ENCODE results near the gene LAMA2.

The LAMA2 gene

DNA sequence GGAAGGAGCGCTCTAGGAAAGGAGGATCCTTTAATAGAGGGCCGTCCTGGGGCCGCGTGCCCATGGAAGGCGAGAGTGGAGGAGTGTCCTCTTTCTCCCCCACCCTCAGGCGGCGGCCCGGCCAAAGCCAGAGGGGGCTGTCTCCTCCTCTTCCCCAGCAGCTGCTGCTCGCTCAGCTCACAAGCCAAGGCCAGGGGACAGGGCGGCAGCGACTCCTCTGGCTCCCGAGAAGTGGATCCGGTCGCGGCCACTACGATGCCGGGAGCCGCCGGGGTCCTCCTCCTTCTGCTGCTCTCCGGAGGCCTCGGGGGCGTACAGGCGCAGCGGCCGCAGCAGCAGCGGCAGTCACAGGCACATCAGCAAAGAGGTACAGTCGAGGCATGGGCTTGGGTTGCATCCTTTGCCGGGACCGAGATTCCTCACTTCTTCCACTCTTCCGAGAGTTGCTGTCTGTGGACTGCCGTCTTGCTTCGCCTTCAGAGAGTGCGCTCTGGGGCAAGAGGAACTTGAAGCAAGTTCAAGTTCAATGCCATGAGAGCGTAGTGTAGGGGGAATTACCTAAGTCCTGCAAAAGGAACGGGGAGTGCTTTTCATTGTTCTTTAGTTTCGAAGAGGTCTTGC lies at the start of gene LAMA2:
Gene LAMA2, plus strand, starts transcription at position 148 of the 621 bp plus-strand sequence. Its CDS starts 108 bp downstream, at position 256.
- no peak for DNase-seq (ENCODE audit: low read depth)

- DNase-seq (ENCODE audit: low read depth) = no peak
Observed at GRCh38 chr6:128836761-128837160, 46.2 kb upstream of the LAMA2 start.

DNA sequence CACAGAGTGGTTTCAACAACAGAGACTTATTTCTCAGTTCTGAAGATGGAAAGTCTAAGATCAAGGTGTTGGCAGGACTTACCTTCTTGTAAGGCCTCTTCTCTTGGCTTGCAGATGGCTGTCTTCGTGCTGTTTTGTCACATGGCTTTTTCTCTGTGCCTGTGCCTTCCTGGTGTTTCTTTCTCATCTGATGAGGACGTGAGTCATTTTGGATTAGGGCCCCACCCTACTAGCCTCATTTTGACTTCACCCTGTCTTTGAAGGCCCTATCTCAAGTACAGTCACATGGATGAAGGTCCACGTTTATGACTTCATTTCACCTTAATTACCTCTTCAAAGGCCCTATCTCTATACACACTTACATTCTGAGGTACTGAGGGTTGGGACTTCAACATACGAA lies 41.4 kb upstream of the LAMA2 start:
- DNase-seq (ENCODE audit: low read depth) = no peak

DNA sequence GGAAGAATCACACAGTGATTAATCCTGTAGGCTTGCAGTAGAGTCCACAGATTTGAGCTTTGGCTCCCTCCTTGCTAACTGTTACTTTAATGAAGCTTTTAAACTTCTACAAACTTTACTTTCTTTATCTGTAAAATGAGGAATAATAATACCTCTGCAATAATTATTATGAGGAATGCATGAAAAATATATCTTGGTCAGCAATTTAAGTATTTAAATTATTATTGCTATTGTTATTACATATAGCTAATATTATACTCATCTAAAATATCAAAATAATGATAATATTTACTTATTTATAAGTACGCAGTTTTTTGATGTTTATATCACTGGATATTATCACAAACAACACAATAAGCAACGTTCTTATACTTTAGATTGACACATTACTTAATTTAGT lies 38.3 kb upstream of the LAMA2 start:
- DNase-seq (ENCODE audit: low read depth) = no peak

GRCh38 chr6:128847431-128848210 lies 35.3 kb upstream of the LAMA2 start:
- DNase-seq (ENCODE audit: low read depth) = no peak

DNA sequence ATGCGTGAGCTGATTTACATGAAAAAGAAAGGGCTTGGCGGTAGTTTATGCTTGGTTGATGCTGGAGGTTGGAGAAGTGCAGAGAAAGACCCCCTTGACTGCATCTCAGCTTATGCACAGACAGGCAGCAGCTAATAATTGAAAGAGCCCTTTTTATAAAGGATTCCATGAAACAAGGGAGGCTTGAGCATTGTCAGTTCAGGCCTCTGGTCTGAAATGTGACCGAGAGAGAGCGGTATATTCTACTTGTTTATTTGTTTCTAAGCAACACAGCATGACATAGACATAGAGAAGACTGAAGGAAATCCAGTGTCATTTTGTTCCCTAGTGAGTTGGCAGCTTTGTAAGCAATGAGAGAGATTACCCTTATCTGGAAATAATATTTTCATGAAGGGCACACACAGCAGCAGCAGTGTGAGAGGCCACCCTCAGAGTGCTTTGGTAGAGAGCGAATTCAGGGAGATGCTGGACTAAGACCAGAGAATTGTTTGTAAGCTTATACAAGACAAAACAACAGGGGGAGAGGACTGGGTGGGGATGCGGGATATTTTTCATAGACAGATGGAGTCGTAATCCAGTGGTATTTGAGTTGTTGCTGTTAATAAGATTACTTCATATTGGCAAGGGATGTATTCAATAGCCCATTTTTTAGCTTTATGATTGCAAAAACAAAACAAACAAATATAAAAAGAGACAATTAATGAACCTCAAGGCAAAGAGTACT lies 34.6 kb upstream of the LAMA2 start:
- DNase-seq (ENCODE audit: low read depth) = no peak

GRCh38 chr6:128855581-128856085 lies 27.3 kb upstream of the LAMA2 start:
- DNase-seq (ENCODE audit: low read depth) = no peak

DNA sequence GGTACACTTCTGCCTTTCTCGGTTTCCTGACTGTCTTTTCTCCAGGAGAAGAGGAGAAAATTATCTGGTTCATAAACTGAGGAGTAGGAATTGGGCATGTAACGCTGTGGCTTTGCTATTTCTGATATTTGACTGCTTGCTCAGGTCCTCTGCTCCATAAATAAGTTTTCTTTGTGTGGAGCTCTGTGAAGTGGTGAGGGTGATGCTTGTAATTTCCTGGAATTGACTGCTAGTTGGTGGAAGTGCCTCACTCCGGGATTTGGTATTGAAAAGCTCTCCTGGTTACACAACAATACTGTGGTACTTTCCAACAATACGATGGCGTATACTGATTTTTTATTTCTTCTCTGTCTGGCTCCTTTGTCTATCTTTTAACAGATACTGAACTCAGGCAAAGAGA lies 25.1 kb upstream of the LAMA2 start:
- DNase-seq (ENCODE audit: low read depth) = no peak

GRCh38 chr6:128860782-128861181 lies 22.2 kb upstream of the LAMA2 start:
- DNase-seq (ENCODE audit: low read depth) = no peak

- no peak for DNase-seq (ENCODE audit: low read depth)
Observed at GRCh38 chr6:128863983-128864382, 19.0 kb upstream of the LAMA2 start.

DNA sequence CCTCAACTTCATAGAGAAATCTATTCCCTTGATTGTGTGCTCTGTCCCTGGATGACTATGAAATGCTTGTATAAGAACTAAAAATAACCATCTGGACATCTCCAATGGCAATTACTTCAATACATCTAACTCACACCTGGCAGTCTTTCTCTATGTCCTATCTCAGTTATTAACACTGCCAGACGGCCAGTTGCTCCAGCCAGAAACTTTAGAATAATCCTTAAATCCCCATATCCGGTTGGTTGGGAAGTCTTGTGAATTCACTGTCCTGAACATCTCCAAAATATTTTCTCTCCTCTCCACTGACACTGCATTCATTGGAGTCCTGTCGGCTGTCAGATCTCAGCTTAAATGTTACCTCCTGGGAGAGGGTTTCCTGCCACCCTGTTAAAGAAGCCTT lies 12.2 kb upstream of the LAMA2 start:
- DNase-seq (ENCODE audit: low read depth) = no peak

DNA sequence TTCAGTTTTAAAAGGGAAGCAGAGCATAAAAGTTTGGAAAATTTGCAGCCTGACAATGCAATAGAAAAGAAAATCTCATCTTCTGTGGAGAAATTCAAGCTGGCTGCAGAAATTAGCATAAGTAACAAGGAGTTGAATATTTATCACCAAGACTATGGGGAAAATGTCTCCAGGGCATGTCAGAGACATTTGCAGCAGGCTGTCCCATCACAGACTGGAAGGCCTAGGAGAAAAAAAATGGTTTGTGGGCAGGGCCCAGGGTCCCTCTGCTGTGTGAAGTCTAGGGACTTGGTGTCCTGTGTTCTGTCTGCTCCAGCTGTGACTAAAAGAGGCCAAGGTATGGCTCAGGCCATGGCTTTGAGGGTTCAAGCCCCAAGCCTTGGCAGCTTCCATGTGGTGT lies 8.1 kb upstream of the LAMA2 start:
- no peak for DNase-seq (ENCODE audit: low read depth)

DNA sequence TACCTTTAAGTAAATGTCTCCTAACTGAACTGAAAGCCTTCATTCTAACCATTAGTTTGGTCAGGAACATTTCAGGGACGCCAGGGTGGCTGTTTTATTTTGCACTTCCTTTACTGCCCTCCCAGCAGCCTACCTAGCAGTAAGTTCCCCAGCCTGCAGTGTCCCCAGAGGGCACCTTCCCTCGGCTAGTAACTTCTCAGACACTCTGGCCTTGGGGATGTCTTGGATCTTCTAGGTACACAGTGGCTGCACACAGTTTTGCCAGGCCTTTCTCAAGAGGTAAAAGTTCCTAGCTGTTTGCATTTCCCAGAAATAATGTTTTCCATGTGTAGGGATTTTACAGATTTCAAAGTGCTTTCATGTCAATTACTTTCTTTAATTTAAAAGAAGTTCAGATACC lies 378 bp upstream of the LAMA2 start:
- DNase-seq (ENCODE audit: low read depth) = no peak

DNA sequence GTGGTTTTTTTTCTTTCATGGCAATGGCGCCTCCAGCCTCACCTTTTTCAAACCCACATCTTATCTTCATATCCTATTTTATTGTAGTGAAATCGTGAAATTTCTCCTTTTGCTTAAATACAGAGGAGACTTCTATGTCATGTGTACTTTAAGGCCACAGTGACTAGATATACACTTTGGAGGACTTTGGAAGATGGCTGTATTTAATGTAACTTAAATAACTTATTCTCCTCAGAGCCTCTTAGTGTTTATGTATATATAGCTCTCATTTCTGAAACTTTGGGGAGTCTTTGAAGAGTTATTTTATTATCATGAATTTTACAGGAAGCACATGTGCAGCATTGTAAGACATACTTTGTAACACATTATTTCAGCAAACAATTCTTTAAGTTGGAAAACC lies 968 bp downstream of the LAMA2 start:
- DNase-seq (ENCODE audit: low read depth) = no peak

DNA sequence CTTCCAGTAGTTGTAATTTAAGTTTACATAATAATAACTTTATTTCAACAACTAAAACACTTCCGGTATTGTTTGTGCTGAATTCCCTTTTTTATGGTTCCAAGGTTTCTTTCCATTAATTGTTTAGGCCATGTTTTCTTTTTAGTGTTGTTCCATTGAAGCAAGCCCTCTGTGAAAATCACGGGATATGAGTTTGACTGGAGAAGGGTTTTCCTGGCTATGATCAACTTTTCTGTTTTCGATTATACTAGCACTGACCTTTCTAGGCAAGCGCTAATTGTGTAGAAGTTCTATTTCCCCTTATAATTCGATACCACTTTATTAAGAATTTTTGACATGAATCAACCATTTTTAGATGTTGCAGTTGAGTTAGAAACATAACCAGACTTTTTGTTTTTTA lies 2.4 kb downstream of the LAMA2 start:
- no peak for DNase-seq (ENCODE audit: low read depth)

DNA sequence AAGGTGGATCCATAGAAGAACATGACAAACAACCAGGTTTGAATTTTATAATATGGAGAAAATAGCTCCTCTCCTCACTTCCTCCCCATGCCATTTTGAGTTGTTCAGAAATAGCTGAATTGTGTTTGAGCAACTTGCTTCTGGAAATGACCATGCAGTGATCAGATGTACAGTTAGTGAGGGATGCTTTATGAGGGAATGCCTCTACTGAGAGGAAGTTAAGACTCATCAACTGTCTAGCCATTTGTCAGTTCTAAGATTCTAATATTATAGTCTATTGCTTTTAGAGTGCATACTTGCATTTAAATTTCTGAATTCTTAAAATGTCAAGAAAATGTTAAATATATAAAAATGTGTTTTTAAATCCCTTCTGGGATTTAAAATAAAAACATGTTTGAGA lies 3.8 kb downstream of the LAMA2 start:
- no peak for DNase-seq (ENCODE audit: low read depth)

- no peak for DNase-seq (ENCODE audit: low read depth)
Observed at GRCh38 chr6:128888444-128889175, 5.7 kb downstream of the LAMA2 start.

DNA sequence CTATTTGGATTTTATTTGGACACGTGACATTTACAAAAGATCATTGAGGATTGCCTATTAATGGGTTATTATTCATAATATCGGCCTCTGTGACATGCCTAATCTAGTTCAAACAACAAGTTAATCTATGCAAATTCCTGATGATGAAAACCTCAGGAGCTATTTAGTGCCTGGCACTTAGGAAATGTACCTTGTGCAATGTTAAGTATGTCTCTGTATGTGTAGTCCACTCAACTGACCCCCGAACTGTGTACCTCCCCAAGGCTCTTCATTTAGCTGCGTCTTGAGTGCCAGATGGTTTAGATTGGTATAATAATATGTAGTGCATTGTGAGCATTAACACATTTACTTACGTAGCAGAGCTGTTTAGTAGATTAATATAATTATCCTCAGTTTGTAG lies 6.9 kb downstream of the LAMA2 start:
- no peak for DNase-seq (ENCODE audit: low read depth)

- DNase-seq (ENCODE audit: low read depth) = no peak
Observed at GRCh38 chr6:128892079-128892478, 9.1 kb downstream of the LAMA2 start.

GRCh38 chr6:128899341-128900050 lies 16.6 kb downstream of the LAMA2 start:
- DNase-seq (ENCODE audit: low read depth) = no peak

GRCh38 chr6:128903715-128904114 lies 20.8 kb downstream of the LAMA2 start:
- no peak for DNase-seq (ENCODE audit: low read depth)

- DNase-seq (ENCODE audit: low read depth) = no peak
Observed at GRCh38 chr6:128914051-128914450, 31.1 kb downstream of the LAMA2 start.
